Measurements from ENCODE around the gene TDRD9.

The TDRD9 gene

DNA sequence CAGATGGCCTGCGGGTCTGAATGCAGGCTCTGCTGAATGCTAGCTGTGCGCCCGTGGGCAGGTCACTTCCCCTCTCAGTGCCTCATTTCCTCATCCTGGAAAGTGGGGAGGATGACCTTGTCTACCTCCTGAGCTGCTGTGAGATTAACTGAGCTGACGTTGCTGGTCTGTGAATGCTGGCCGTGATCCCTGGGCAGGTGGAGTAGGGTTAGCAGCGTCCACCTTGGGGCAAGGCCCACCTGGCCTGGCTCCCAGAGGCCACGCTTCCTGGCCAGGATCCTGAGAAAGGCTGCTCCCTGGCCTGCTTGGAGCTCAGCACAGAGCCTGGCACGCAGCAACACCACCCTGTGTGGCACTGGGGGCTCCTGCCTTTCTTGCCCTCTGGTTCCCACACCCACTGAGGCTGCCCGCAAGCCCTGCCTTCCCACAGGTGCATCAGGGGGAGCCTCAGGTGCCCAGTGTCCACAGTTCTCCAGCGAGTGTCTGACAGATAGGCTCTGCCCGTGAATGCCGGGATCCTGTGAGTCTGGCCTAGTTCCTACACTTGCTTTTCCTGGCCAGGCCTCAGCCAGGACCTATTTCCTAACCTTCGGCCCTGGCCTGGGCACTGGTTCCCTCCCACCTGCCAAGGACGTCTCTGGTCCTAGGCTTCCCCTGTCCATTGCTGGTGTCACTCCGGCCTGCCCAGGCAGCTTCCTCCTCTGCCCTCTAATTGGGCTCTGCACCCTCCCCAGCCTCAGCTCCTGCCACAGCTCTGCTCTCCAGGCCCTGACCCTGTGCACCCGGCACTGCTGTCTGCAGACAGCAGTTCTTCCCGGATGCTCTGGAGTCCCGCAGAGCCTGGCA is 37.2 kb upstream of the TDRD9 start:
- in situ Hi-C loops (cut with HindIII; ENCODE audit: low pct_ligation_motif_present, low sequenced_read_pairs): no loop called here
- TF ChIP-seq, protein P1, sequence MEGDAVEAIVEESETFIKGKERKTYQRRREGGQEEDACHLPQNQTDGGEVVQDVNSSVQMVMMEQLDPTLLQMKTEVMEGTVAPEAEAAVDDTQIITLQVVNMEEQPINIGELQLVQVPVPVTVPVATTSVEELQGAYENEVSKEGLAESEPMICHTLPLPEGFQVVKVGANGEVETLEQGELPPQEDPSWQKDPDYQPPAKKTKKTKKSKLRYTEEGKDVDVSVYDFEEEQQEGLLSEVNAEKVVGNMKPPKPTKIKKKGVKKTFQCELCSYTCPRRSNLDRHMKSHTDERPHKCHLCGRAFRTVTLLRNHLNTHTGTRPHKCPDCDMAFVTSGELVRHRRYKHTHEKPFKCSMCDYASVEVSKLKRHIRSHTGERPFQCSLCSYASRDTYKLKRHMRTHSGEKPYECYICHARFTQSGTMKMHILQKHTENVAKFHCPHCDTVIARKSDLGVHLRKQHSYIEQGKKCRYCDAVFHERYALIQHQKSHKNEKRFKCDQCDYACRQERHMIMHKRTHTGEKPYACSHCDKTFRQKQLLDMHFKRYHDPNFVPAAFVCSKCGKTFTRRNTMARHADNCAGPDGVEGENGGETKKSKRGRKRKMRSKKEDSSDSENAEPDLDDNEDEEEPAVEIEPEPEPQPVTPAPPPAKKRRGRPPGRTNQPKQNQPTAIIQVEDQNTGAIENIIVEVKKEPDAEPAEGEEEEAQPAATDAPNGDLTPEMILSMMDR (IDR thresholded peaks at IDR 0.05; ENCODE audit: low read depth, low read length, missing control alignments): no peak
- Histone ChIP-seq H3K27me3 (replicated peaks) (no peaks in the 10 kb centered on the region), H3K36me3 (replicated peaks) (no peaks in the 10 kb centered on the region), H3K4me3 (ENCODE audit: low read depth, low read length) (no peak overlapping the region), H3K27ac (no peak overlapping the region)
- no peak for DNase-seq

DNA sequence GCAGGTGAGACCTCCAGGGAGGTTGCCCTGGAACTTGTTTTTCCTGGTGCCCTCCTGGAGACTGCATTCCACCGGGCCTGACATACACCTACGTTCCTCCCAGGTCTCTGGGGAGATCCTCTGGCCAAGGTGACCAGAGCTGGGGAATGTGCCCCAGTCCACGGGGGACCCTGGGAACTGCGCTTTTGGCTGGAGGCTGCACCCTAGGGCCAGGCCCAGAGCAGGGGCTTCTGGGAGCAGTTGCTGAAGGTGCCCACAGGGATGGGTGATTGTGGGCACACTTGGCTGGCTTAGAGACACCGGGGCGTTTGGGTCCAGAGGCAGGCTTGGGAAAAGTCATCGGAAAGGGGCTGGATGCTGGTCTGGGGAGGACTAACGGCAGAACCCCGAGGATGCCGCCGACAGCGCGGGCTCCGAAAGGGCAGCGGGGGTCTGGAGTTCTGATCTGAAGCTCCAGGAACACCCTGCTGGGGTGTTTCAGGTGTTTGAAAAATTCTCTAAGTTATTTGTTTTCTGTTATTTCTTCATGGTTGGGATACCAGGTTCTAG is 36.5 kb upstream of the TDRD9 start:
- H3K27me3 ChIP-seq (replicated peaks): no peaks in the 10 kb centered on the region
- no peak for DNase-seq
- TF ChIP-seq, protein P1 (IDR thresholded peaks at IDR 0.05; ENCODE audit: low read depth, low read length, missing control alignments): no peak
- no peak overlapping the region for H3K4me3 ChIP-seq (ENCODE audit: low read depth, low read length)
- in situ Hi-C loops (cut with HindIII; ENCODE audit: low pct_ligation_motif_present, low sequenced_read_pairs): no loop called here
- H3K27ac ChIP-seq: no peak overlapping the region
- H3K36me3 ChIP-seq (replicated peaks): no peaks in the 10 kb centered on the region

DNA sequence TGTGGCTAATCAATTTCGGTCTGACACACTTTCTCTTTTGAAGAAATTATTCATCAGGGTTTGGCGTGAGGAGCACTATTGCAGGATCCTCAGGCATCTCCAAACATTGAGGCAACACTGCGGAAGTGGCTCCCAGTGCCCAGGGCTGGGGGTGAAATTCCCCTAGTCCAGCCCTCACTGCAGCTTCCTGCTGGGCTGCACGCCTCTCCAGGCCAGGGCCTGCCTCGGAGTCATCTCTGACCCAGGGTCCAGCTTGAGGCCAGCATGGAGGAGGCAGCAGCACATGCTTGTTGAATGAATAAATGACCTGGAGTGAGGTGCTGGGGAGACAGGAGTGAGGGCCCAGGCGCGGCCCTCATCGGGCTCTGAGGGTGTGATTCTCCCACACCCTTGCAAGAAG is 36.0 kb upstream of the TDRD9 start:
- Histone ChIP-seq H3K27me3 (replicated peaks) (no peaks in the 10 kb centered on the region), H3K4me3 (ENCODE audit: low read depth, low read length) (no peak overlapping the region), H3K36me3 (replicated peaks) (no peaks in the 10 kb centered on the region), H3K27ac (no peak overlapping the region)
- TF ChIP-seq, protein P1 (IDR thresholded peaks at IDR 0.05; ENCODE audit: low read depth, low read length, missing control alignments): no peak
- in situ Hi-C loops (cut with HindIII; ENCODE audit: low pct_ligation_motif_present, low sequenced_read_pairs): no loop called here
- DNase-seq: no peak

DNA sequence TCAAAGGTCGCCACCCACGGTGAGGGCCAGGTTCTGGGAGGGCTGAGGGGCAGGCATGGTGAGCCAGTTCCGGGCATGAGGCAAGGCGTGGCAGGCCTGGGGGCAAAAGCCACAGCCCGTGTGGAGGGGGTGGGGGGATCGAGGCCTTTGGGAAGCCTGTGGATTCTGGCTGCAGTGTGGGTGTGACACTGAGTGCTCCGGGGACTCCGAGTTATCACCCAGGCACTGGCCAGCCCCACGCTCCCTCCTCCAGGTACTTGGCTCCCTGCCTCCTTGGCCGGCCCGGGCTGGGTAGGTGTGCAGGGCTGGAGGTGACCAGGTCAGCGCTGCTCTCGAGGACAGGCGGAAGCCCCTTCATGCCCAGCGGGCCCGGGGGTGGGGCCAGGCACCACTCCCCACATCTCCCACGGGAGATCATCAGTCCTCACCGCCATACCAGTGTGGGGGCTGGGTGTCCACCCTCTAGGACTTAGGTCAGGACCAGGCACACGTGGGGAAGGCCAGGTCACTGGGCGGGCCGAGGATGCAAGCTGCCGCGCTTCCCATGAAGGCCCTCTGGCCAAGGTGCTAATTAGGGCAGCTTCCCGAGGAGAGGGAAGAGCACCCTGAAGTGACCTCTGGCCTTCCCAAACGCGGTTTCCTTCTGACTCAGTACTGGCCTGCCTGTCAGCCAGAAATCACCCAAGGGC is 34.1 kb upstream of the TDRD9 start:
- no peak for DNase-seq
- no peak overlapping the region for H3K27ac ChIP-seq
- TF ChIP-seq, protein P1 (IDR thresholded peaks at IDR 0.05; ENCODE audit: low read depth, low read length, missing control alignments): no peak
- no peaks in the 10 kb centered on the region for H3K27me3 ChIP-seq (replicated peaks)
- in situ Hi-C loops (cut with HindIII; ENCODE audit: low pct_ligation_motif_present, low sequenced_read_pairs): no loop called here
- H3K36me3 ChIP-seq (replicated peaks): no peaks in the 10 kb centered on the region
- H3K4me3 ChIP-seq (ENCODE audit: low read depth, low read length): no peak overlapping the region

DNA sequence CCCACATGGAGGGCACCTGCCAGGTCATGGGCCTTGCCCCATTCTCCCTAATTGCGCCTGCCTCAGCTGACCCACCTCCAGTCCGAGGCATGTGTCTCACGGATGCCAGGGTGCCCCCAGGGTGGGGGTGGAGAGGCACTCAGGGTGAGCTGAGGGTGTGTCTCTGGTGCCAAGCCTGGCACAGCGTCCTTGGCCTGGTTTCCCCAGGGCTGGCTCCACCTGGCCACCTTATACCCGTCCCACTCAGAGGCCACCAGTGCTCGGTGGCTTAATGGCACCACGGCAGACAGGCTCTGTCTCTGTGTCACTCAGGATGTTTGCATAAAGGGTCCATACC is 33.6 kb upstream of the TDRD9 start:
- TF ChIP-seq, protein P1 (IDR thresholded peaks at IDR 0.05; ENCODE audit: low read depth, low read length, missing control alignments): no peak
- in situ Hi-C loops (cut with HindIII; ENCODE audit: low pct_ligation_motif_present, low sequenced_read_pairs): no loop called here
- no peak for DNase-seq
- H3K4me3 ChIP-seq (ENCODE audit: low read depth, low read length): no peak overlapping the region
- no peaks in the 10 kb centered on the region for H3K27me3 ChIP-seq (replicated peaks)
- H3K36me3 ChIP-seq (replicated peaks): no peaks in the 10 kb centered on the region
- H3K27ac ChIP-seq: no peak overlapping the region

All from brain microvascular endothelial cell (primary cell).